Effector memory CD8-positive, alpha-beta T cell (primary cell): Measurements from ENCODE around the gene SFT2D3.
"Not testable (repeated sequence)": the region's sequence is repeated elsewhere in the genome, so short reads cannot be mapped to it uniquely, and the experiment has no call there.

Experiments used
- ATAC-seq: fragments of 150-1000 bp; cut with Tn5 transposase; replicated peaks from 2 replicates; pipeline ENCODE4 v1.10.0; 2021; ENCODE audit warnings: mild to moderate bottlenecking, moderate library complexity
- DNase-seq, 3 experiments: peaks; one replicate each; pipeline ENCODE4 v3.0.0; 2021
- H3K27ac Mint-ChIP-seq, 2 donors: one replicate each; pipeline ENCODE4 v1.8.0; 2022; ENCODE audit warnings: mild to moderate bottlenecking in 2 of 2, mixed read lengths in 2 of 2, moderate library complexity in 2 of 2
- H3K27me3 Mint-ChIP-seq, 2 donors: one replicate each; pipeline ENCODE4 v1.8.0; 2022; ENCODE audit warnings: mixed read lengths in 2 of 2
- H3K36me3 Mint-ChIP-seq: one replicate; pipeline ENCODE4 v1.8.0; 2022; ENCODE audit warnings: mild to moderate bottlenecking, moderate library complexity, mixed read lengths; ENCODE audit not compliant: insufficient read depth
- H3K4me1 Mint-ChIP-seq, 2 donors: one replicate each; pipeline ENCODE4 v1.8.0; 2022; ENCODE audit warnings: low read depth in 2 of 2, mixed read lengths in 2 of 2
- H3K4me3 Mint-ChIP-seq, 2 donors: one replicate each; pipeline ENCODE4 v1.8.0; 2022; ENCODE audit warnings: mild to moderate bottlenecking in 2 of 2, mixed read lengths in 2 of 2, moderate library complexity in 2 of 2
- H3K9me3 Mint-ChIP-seq, 2 donors: one replicate each; pipeline ENCODE4 v1.8.0; 2022; ENCODE audit warnings: mixed read lengths in 2 of 2

The SFT2D3 gene

GRCh38 chr2:127737892-127738291, 36.6 kb downstream of the SFT2D3 start:
- peaks cover 5% of the 10 kb centered on the region for H3K36me3 Mint-ChIP-seq
- no peak for DNase-seq

DNA sequence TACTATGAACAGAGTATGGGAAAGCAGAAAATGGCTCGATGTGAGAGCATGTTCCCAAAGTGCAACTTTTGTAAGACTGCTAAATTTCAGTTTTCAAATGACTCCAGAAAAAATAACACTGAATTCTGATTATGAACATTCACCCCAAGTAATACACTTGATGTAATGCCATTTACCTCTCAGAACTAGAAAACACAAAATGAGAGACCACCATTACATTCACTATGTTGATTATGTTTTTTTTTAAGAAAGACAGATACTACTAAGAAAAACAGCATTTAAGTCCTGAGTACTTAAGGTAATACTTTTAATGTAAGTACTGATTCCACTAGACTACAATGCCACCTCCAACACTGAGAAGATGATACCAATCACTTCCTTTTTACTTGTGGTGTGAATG, 38.5 kb downstream of the SFT2D3 start:
- H3K27ac Mint-ChIP-seq: peak overlapping the region in 1 of 2 donors; percentile 39
- no peak overlapping the region for H3K4me3 Mint-ChIP-seq
- H3K36me3 Mint-ChIP-seq: peaks cover 14% of the 10 kb centered on the region

More at GRCh38 chr2:127737892-127738291, 36.6 kb downstream of the SFT2D3 start:
- H3K27me3 Mint-ChIP-seq: no peaks in the 10 kb centered on the region
- peaks cover 0 to 20% of the 10 kb centered on the region in 2 donors for H3K4me1 Mint-ChIP-seq
- ATAC-seq: no peak
- H3K9me3 Mint-ChIP-seq: no peaks in the 10 kb centered on the region
- no peak overlapping the region for H3K4me3 Mint-ChIP-seq
- H3K27ac Mint-ChIP-seq: peak overlapping the region; percentile 26 to 65

GRCh38 chr2:127740665-127741288, 39.5 kb downstream of the SFT2D3 start:
- Mint-ChIP-seq H3K27me3 (no peaks in the 10 kb centered on the region), H3K4me1 (peaks cover 0 to 20% of the 10 kb centered on the region in 2 donors), H3K27ac (peak overlapping the region; percentile 4 to 62), H3K36me3 (peaks cover 11% of the 10 kb centered on the region), H3K9me3 (no peaks in the 10 kb centered on the region), H3K4me3 (no peak overlapping the region)
- DNase-seq (no peak), ATAC-seq (no peak)

More for the DNA sequence above, 38.5 kb downstream of the SFT2D3 start:
- DNase-seq (no peak), ATAC-seq (no peak)
- Mint-ChIP-seq H3K27me3 (no peaks in the 10 kb centered on the region), H3K9me3 (no peaks in the 10 kb centered on the region), H3K4me1 (peaks cover 0 to 20% of the 10 kb centered on the region in 2 donors)

DNA sequence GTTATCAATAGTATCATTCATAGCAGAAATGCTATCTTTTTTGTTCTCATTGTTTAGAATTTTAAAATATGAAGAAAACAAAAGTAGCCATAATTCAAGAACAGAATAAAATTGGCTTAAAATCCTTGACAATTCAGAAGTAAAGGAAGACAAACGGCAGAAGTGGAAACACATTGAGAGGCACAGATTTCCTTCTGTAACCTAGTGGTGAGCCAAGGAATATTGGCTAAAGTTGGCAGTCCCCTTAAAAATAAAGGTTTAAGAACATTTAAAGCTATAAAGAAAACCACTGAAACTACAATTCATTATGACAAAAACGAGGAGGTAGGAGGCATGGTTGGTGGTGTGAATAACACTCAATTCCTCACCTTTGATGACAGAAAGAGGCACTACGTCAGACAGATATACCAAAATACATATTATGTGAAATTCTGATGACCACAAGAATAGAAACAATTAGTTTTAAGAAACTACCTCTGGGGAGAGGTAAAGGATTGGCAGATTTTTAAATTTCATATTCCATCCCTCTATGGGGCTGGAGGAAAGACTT, 42.3 kb downstream of the SFT2D3 start:
- Mint-ChIP-seq H3K4me3 (no peak overlapping the region), H3K27me3 (no peaks in the 10 kb centered on the region), H3K4me1 (peaks cover 2 to 12% of the 10 kb centered on the region in 2 donors), H3K27ac (peak overlapping the region in 1 of 2 donors; percentile 71), H3K36me3 (peaks cover 19% of the 10 kb centered on the region), H3K9me3 (no peaks in the 10 kb centered on the region)
- no peak for ATAC-seq
- no peak for DNase-seq

DNA sequence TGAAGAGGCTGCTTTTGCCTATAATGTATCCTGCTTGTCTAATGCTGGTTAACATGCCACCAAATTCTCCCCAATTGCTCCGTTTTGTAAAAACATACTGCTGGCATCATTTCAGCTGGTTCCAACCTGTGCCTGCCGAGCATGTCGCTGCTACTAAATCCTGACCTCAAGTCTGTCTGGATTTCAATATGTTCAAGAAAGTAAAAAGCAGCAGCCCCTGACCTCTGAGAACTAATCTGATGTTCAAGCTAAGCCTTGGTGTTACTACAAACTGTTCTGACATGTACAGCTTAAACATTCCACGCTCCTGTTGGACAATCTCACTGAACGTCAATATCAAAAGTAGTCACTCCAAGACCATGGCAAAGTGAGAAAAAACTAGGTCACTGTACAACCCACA, 46.3 kb downstream of the SFT2D3 start:
- no peak overlapping the region for H3K27ac Mint-ChIP-seq

DNA sequence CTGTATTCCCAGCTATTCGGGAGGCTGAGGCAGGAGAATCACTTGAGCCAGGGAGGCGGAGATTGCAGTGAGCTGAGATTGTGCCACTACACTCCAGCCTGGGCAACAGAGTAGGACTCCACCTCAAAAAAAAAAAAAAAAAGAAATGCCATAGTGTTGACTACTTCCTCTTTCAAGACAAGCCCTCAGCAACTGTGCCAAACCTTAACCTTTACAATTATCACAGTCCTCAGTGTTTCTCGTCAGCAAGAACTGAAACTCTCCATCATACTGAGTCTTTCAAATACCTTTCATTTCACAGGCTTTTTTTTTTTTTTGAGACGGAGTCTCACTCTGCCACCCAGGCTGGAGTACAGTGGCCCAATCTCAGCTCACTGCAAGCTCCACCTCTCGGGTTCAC, 48.2 kb downstream of the SFT2D3 start:
- Mint-ChIP-seq H3K36me3 (peaks cover 24% of the 10 kb centered on the region), H3K27ac (peak overlapping the region; percentile 79 to 81)
- H3K27me3 Mint-ChIP-seq, H3K4me1 Mint-ChIP-seq, H3K4me3 Mint-ChIP-seq, H3K9me3 Mint-ChIP-seq, DNase-seq: not testable (repeated sequence)
- peak; percentile 54 for ATAC-seq

More for the DNA sequence above, 46.3 kb downstream of the SFT2D3 start:
- no peaks in the 10 kb centered on the region for H3K27me3 Mint-ChIP-seq
- no peaks in the 10 kb centered on the region for H3K9me3 Mint-ChIP-seq
- peaks cover 30% of the 10 kb centered on the region for H3K36me3 Mint-ChIP-seq
- H3K4me1 Mint-ChIP-seq: peaks cover 2% of the 10 kb centered on the region in 2 donors
- ATAC-seq: no peak
- H3K4me3 Mint-ChIP-seq: no peak overlapping the region
- no peak for DNase-seq

DNA sequence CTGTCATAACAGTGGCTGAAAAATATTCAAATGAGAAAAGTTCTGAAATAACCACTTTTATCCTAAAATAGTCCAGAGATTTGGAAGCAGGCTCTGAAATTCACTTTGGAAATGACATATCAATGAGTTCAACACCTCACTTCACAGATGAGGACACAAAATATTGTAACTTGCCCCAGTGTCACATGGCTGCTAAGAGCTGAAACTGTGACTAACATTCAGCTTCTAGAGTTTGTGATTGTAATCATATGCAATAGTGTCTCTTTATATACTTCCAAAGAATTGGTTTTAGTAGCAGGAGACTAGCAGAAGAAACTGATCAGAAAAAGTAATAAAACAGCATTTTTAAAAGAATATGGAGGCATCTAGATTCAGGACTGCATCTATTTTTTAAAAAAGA, 52.1 kb downstream of the SFT2D3 start:
- Mint-ChIP-seq H3K9me3 (no peaks in the 10 kb centered on the region), H3K27ac (peak overlapping the region in 1 of 2 donors; percentile 63), H3K27me3 (no peaks in the 10 kb centered on the region), H3K4me3 (no peak overlapping the region), H3K36me3 (peaks cover 20% of the 10 kb centered on the region), H3K4me1 (peaks cover 0 to 4% of the 10 kb centered on the region in 2 donors)
- ATAC-seq: no peak
- no peak for DNase-seq

- no peak overlapping the region for H3K27ac Mint-ChIP-seq
- no peak for ATAC-seq
- peaks cover 0 to 4% of the 10 kb centered on the region in 2 donors for H3K4me1 Mint-ChIP-seq
- no peaks in the 10 kb centered on the region for H3K9me3 Mint-ChIP-seq
- H3K36me3 Mint-ChIP-seq: peaks cover 18% of the 10 kb centered on the region
- no peak overlapping the region for H3K4me3 Mint-ChIP-seq
- H3K27me3 Mint-ChIP-seq: no peaks in the 10 kb centered on the region
- DNase-seq: no peak
These were observed 52.9 kb downstream of the SFT2D3 start for GRCh38 chr2:127754186-127754585.
